Mesenchymal stem cell (in vitro differentiated cells and primary cell): ENCODE measurements around the gene RRP9.
A peak's percentile ranks its signal among the peaks of the same experiment; 100 is the strongest.

Experiments
- DNase-seq: peaks from one replicate; pipeline ENCODE4 v3.0.0-alpha.2; 2013
- H2AFZ ChIP-seq: one replicate; pipeline ENCODE4 v1.6.1; 2013; ENCODE audit warnings: low read depth, mild to moderate bottlenecking, control low read depth, inconsistent platforms, low read length, moderate library complexity
- H2AK5ac ChIP-seq: 2 replicates; pipeline ENCODE4 v1.6.1; 2013; ENCODE audit warnings: low read length, moderate library complexity, mild to moderate bottlenecking, inconsistent platforms; ENCODE audit not compliant: severe bottlenecking
- H2BK120ac ChIP-seq: one replicate; pipeline ENCODE4 v1.6.1; 2013; ENCODE audit warnings: low read depth, mild to moderate bottlenecking, inconsistent platforms, low read length, moderate library complexity
- H2BK12ac ChIP-seq, 2 experiments: one replicate each; pipeline ENCODE4 v1.6.1; 2013; ENCODE audit warnings: inconsistent platforms in 2 of 2, low read length in 2 of 2, mild to moderate bottlenecking in 2 of 2, moderate library complexity in 2 of 2, control low read depth in 1 of 2
- H2BK15ac ChIP-seq: one replicate; pipeline ENCODE4 v1.6.1; 2013; ENCODE audit warnings: mild to moderate bottlenecking, low read depth, inconsistent platforms; ENCODE audit not compliant: poor library complexity, severe bottlenecking
- H2BK5ac ChIP-seq: 2 replicates; pipeline ENCODE4 v1.6.1; 2013; ENCODE audit warnings: low read depth, mild to moderate bottlenecking, low read length, control low read depth, inconsistent platforms; ENCODE audit not compliant: poor library complexity, severe bottlenecking
- H3K14ac ChIP-seq, 2 experiments: one replicate each; pipeline ENCODE4 v1.6.1; 2013; ENCODE audit warnings: inconsistent platforms in 2 of 2, low read length in 2 of 2, control low read depth in 1 of 2, mild to moderate bottlenecking in 1 of 2, moderate library complexity in 1 of 2
- H3K18ac ChIP-seq, 2 experiments: one replicate each; pipeline ENCODE4 v1.6.1; 2013; ENCODE audit warnings: inconsistent platforms in 2 of 2, low read length in 2 of 2, control low read depth in 1 of 2, low read depth in 1 of 2, mild to moderate bottlenecking in 1 of 2
- H3K23ac ChIP-seq, 2 experiments: one replicate each; pipeline ENCODE4 v1.6.1; 2013; ENCODE audit warnings: inconsistent platforms in 2 of 2, low read length in 2 of 2, mild to moderate bottlenecking in 2 of 2, moderate library complexity in 2 of 2, control low read depth in 1 of 2
- H3K27ac ChIP-seq: 2 replicates; pipeline ENCODE4 v1.5.1; 2013; ENCODE audit warnings: mild to moderate bottlenecking, moderate library complexity, low read length, control low read depth, inconsistent platforms; ENCODE audit not compliant: poor library complexity, severe bottlenecking
- H3K27me3 ChIP-seq, 2 experiments: 2 replicates each; pipeline versions ENCODE4 v1.6.1 to v1.7.0; 2013; ENCODE audit warnings: low read length in 2 of 2, mild to moderate bottlenecking in 2 of 2, moderate library complexity in 2 of 2, control low read depth in 1 of 2, inconsistent platforms in 1 of 2; ENCODE audit not compliant: control insufficient read depth in 1 of 2, insufficient read depth in 1 of 2
- H3K36me3 ChIP-seq, 2 experiments: 2 replicates each; pipeline versions ENCODE4 v1.6.1 to v1.7.0; 2013; ENCODE audit warnings: low read length in 2 of 2, control low read depth in 1 of 2, inconsistent platforms in 1 of 2, low read depth in 1 of 2, mild to moderate bottlenecking in 1 of 2; ENCODE audit not compliant: insufficient read depth in 2 of 2, control insufficient read depth in 1 of 2
- H3K4ac ChIP-seq, 2 experiments: one replicate each; pipeline ENCODE4 v1.6.1; 2013; ENCODE audit warnings: inconsistent platforms in 2 of 2, low read length in 2 of 2, mild to moderate bottlenecking in 2 of 2, moderate library complexity in 2 of 2, control low read depth in 1 of 2, low read depth in 1 of 2
- H3K4me1 ChIP-seq: 2 replicates; pipeline ENCODE4 v1.6.1; 2013; ENCODE audit warnings: low read depth, low read length, control low read depth; ENCODE audit not compliant: control insufficient read depth, insufficient read depth
- H3K4me2 ChIP-seq: 2 replicates; pipeline ENCODE4 v1.6.1; 2013; ENCODE audit warnings: low read length, mild to moderate bottlenecking, inconsistent platforms; ENCODE audit not compliant: poor library complexity, severe bottlenecking
- H3K4me3 ChIP-seq, 2 experiments: 2 replicates each; pipeline versions ENCODE4 v1.5.1 to v1.7.0; 2013; ENCODE audit warnings: low read length in 2 of 2, mild to moderate bottlenecking in 2 of 2, control low read depth in 1 of 2, low read depth in 1 of 2; ENCODE audit not compliant: insufficient read depth in 1 of 2
- H3K79me1 ChIP-seq: replicated peaks from 2 replicates; pipeline ENCODE4 v1.6.1; 2013; ENCODE audit warnings: mild to moderate bottlenecking, control low read depth, low read length, inconsistent platforms; ENCODE audit not compliant: poor library complexity, severe bottlenecking
- H3K9ac ChIP-seq: 2 replicates; pipeline ENCODE4 v1.7.0; 2013; ENCODE audit warnings: mild to moderate bottlenecking, low read length, moderate library complexity
- H3K9me3 ChIP-seq: 2 replicates; pipeline ENCODE4 v1.7.0; 2013; ENCODE audit warnings: mild to moderate bottlenecking, low read length; ENCODE audit not compliant: control insufficient read depth
- H4K8ac ChIP-seq: one replicate; pipeline ENCODE4 v1.6.1; 2013; ENCODE audit warnings: inconsistent platforms, mild to moderate bottlenecking, low read length, moderate library complexity
- H4K91ac ChIP-seq: one replicate; pipeline ENCODE4 v1.6.1; 2013; ENCODE audit warnings: mild to moderate bottlenecking, low read length, inconsistent platforms
- WGBS: methylation state at CpG from one replicate; pipeline ENCODE4 v1.1.7; 2013; ENCODE audit warnings: mixed read lengths; 5-methylcytosine and 5-hydroxymethylcytosine counted together

Gene RRP9

DNA sequence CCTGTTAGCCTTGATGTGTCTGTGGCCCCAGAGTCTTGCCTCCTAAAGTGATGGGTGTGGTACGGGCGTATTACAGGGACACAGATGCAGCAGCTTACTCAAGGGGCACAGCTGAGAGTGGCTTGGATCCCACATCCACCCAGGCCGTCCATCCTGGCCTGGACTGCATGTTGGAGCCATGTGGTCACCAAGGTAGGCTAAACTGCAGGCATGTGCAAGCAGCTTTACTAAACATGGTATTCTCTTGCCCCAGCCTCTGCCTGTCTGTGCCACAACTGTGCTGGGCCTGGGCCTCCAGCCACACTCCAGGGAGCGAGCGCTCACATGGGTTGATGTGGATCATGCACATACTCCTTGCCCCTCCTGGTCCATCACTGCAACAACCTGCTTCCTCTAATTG, 7.4 kb upstream of the RRP9 start:
- no peak for DNase-seq
- no peak overlapping the region for H3K27ac ChIP-seq
- H3K4me2 ChIP-seq: no peak overlapping the region
- peaks cover 4% of the 10 kb centered on the region for H3K4me1 ChIP-seq
- 93% methylated on average over 5 of the region's 5 CpGs for WGBS
- no peak overlapping the region for H3K23ac ChIP-seq
- H3K9me3 ChIP-seq: no peaks in the 10 kb centered on the region
- no peak overlapping the region for H2AK5ac ChIP-seq
- no peak overlapping the region for H3K4ac ChIP-seq
- H2AFZ ChIP-seq: no peak overlapping the region
- no peak overlapping the region for H2BK12ac ChIP-seq
- no peak overlapping the region for H3K18ac ChIP-seq
- H4K91ac ChIP-seq: peak overlapping the region; percentile 4
- H2BK15ac ChIP-seq: no peak overlapping the region
- H3K79me1 ChIP-seq: no peaks in the 10 kb centered on the region
- H3K9ac ChIP-seq: no peak overlapping the region
- peaks cover 39 to 70% of the 10 kb centered on the region in 2 experiments for H3K36me3 ChIP-seq
- no peak overlapping the region for H3K4me3 ChIP-seq
- no peak overlapping the region for H2BK5ac ChIP-seq
- no peak overlapping the region for H4K8ac ChIP-seq
- H3K27me3 ChIP-seq: peaks cover 0 to 3% of the 10 kb centered on the region in 2 experiments
- peak overlapping the region in 1 of 2 experiments; percentile 39 for H3K14ac ChIP-seq
- no peak overlapping the region for H2BK120ac ChIP-seq

- Histone ChIP-seq H2BK5ac (no peak overlapping the region), H2AK5ac (no peak overlapping the region), H2BK15ac (no peak overlapping the region), H2BK120ac (no peak overlapping the region), H4K8ac (no peak overlapping the region), H3K14ac (no peak overlapping the region), H3K79me1 (peaks cover 1% of the 10 kb centered on the region), H3K4me1 (peaks cover 7% of the 10 kb centered on the region), H3K18ac (no peak overlapping the region), H2BK12ac (no peak overlapping the region), H3K9ac (no peak overlapping the region), H3K27me3 (no peaks in the 10 kb centered on the region), H3K27ac (no peak overlapping the region), H3K4me3 (no peak overlapping the region), H3K4ac (no peak overlapping the region), H2AFZ (no peak overlapping the region), H4K91ac (no peak overlapping the region), H3K4me2 (no peak overlapping the region), H3K36me3 (peaks cover 47 to 72% of the 10 kb centered on the region in 2 experiments), H3K9me3 (no peaks in the 10 kb centered on the region), H3K23ac (peak overlapping the region in 1 of 2 experiments; percentile 50)
- no peak for DNase-seq
- 86% methylated on average over 10 of the region's 10 CpGs for WGBS
Observed at GRCh38 chr3:51948016-51948580, 6.4 kb upstream of the RRP9 start.

DNA sequence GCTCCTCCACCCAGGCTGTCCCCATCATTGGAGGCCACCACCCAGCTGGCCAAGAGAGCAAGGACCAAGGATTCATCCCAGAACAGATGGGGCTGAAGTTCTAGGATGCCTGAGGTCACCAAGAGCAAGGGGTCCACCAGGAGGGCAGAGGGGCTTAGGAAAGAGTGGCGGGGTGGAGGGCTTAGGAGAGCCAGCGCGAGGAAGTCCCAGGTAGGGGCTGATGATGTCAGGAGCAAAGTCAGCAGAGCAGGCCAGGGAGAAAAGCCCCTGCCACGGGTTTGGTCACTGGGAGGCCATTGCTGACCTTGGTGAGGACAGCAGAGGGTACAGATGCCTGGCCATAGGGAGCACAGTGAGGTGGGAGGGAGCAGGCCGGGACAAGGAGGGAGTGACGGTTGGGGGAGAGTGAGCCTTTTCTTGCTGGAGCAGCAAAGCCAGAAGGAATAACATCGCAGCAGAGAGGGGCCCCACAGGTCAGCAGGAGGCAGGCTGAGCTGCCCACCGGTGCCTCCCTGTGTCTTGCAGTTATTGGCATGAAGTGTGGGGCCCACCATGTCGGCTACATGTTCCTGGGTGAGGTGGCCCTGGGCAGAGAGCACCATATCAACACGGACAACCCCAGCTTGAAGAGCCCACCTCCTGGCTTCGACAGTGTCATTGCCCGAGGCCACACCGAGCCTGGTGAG, 5.7 kb upstream of the RRP9 start:
- H2AFZ ChIP-seq: no peak overlapping the region
- H3K27me3 ChIP-seq: no peaks in the 10 kb centered on the region
- H3K14ac ChIP-seq: no peak overlapping the region
- WGBS: 81% methylated on average over 13 of the region's 13 CpGs
- peaks cover 47 to 72% of the 10 kb centered on the region in 2 experiments for H3K36me3 ChIP-seq
- no peak overlapping the region for H3K27ac ChIP-seq
- H4K91ac ChIP-seq: no peak overlapping the region
- no peak overlapping the region for H3K4me3 ChIP-seq
- no peak overlapping the region for H2BK15ac ChIP-seq
- no peak overlapping the region for H3K4me2 ChIP-seq
- no peak for DNase-seq
- no peak overlapping the region for H2AK5ac ChIP-seq
- H3K18ac ChIP-seq: no peak overlapping the region
- no peaks in the 10 kb centered on the region for H3K9me3 ChIP-seq
- H3K79me1 ChIP-seq: peaks cover 1% of the 10 kb centered on the region
- no peak overlapping the region for H2BK120ac ChIP-seq
- H3K23ac ChIP-seq: no peak overlapping the region
- H3K4ac ChIP-seq: no peak overlapping the region
- no peak overlapping the region for H4K8ac ChIP-seq
- H3K4me1 ChIP-seq: peaks cover 14% of the 10 kb centered on the region
- H2BK12ac ChIP-seq: no peak overlapping the region
- no peak overlapping the region for H3K9ac ChIP-seq
- no peak overlapping the region for H2BK5ac ChIP-seq

DNA sequence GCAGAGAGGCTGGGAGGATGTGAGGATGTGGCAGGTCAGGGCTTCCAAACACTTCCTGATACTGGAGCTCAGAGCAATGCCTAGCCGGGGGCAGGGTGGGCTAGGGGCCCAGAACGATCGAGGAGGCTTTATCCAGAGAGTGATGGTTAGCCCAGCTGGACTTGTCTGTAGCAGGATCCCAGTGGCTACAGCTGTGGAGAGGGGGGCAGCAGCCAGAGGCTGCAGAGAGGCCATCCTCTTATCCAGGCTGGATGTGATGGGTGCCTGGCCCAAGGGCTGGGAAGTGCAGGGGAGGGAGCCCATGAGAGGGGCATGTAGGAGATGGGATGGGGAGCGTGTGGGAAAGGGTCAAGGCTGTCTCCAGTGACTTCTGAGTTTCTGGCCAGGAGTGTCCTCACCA, 5.1 kb upstream of the RRP9 start:
- H3K79me1 ChIP-seq: peaks cover 1% of the 10 kb centered on the region
- no peak overlapping the region for H2BK120ac ChIP-seq
- H3K36me3 ChIP-seq: peaks cover 47 to 72% of the 10 kb centered on the region in 2 experiments
- no peak overlapping the region for H3K4me3 ChIP-seq
- no peak overlapping the region for H2BK12ac ChIP-seq
- 81% methylated on average over 3 of the region's 4 CpGs for WGBS
- no peak overlapping the region for H2AK5ac ChIP-seq
- H3K4ac ChIP-seq: no peak overlapping the region
- no peaks in the 10 kb centered on the region for H3K9me3 ChIP-seq
- no peak overlapping the region for H2AFZ ChIP-seq
- no peak overlapping the region for H2BK5ac ChIP-seq
- no peak overlapping the region for H3K14ac ChIP-seq
- DNase-seq: no peak
- no peak overlapping the region for H3K23ac ChIP-seq
- H4K8ac ChIP-seq: no peak overlapping the region
- H2BK15ac ChIP-seq: no peak overlapping the region
- no peak overlapping the region for H3K4me2 ChIP-seq
- peaks cover 16% of the 10 kb centered on the region for H3K4me1 ChIP-seq
- no peaks in the 10 kb centered on the region for H3K27me3 ChIP-seq
- H4K91ac ChIP-seq: no peak overlapping the region
- H3K27ac ChIP-seq: no peak overlapping the region
- no peak overlapping the region for H3K18ac ChIP-seq
- H3K9ac ChIP-seq: no peak overlapping the region
